Brain pericyte (primary cell): ENCODE results near the gene E2F3.
"Not testable (repeated sequence)": the region's sequence is repeated elsewhere in the genome, so short reads cannot be mapped to it uniquely, and the experiment has no call there.

Experiments
- DNase-seq: peaks from one replicate; pipeline ENCODE4 v3.0.0-alpha.2; 2012; ENCODE audit warnings: low read depth, low spot score

The E2F3 gene

DNA sequence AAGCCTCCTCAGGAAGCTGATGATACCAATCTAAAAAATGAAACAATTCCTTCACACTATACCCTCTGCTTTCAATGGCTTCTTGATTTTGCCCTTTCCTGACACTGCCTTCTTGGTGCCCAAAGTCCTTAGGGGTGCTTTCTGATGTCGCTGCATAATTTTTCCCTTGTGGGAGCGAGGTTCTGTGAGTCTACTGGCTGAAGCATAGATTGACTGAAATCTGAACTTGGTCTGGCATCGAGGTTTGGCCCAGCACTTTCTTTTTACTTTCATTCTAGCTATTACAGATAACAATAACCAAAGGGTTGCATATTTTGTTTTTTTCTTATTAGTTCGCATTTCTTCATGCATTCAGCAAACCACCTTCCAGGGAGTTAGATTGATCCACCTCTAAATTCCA, 65.8 kb downstream of the E2F3 start:
- no peak for DNase-seq

DNA sequence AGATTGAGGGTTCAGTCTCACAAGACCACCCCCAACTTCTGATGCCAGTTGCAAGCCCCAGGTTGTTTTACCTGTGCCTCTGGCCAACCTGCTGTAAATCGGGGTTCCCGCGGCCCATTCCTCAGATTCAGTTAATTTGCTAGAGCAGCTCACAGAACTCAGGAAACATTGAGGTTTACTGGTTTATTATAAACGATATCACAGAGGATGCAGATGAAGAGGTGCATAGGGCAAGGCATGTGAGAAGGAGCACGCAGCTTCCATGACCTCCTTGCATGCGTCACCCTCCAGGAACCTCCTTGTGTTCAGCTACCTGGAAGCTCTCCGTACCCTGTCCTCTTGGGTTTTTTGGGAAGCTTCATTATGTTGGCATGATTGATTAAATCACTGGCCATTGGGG, 66.5 kb downstream of the E2F3 start:
- no peak for DNase-seq

DNA sequence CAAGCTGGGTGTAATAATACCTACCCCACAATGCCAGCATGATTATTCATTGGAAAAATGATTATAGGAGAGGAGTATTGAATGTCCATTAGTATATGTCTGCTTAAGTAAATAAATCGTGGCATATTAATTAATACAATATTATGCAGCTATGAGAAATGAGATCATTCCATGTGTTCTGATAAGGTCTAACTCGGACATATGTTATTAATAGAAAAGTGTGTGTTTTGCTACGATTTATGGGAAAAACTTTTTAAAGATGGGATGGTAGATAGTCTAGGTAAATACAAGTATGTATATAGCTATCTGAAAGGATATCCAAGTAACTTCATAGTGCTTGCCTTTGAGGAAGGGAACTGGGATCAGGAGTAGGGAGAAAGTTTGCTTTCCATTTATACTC, 71.1 kb downstream of the E2F3 start:
- no peak for DNase-seq

DNA sequence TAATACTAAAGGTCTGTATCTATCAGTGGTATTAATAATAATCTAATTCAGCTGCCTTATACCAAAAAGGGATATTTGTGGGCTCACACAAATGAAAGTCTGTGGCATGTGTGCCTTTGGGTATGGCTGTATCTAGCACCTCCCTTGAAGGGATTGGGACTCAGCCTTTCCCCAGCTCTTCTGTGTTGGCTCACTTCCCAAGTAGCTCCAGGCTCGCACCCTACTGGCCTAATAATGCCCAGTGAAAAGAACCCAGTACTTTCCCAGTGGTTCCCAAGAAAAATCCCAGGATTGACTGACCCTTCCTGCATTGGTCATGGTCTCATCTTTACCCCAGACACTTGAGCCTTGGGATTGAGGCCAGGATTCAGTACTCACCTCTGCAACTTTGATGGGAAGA, 71.8 kb downstream of the E2F3 start:
- DNase-seq: no peak

DNA sequence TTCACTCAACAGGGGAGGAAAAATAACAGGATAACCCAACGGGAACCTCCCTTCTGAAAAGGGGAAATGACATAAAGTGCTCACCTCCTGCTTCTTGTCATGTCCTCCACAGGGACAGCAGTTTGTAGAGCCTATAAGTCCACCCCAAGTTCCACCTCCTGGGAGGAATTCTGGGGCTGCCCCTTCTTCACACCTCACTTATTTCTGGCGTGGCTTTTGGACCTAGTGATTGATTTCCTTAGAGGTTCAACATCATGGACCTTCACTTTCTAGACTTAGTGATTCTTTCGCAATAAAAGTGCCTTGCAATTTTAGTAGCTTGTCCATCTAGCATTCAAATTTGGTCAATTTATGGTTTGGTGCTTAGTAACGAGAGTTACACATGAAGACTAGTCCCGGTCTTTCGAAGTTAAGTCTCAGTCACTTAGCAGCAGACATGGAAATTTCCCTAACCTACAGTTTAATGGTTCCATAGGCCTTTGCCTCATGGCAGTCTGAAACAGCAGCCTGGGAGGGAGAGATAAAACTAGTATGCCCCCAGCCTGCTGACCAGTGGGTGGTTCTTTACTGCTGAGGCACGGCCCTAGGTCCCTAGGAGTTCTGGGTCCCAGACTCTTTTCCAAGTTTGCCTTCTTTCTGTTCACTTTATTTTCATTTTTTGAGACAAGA, 73.3 kb downstream of the E2F3 start:
- DNase-seq: no peak

DNA sequence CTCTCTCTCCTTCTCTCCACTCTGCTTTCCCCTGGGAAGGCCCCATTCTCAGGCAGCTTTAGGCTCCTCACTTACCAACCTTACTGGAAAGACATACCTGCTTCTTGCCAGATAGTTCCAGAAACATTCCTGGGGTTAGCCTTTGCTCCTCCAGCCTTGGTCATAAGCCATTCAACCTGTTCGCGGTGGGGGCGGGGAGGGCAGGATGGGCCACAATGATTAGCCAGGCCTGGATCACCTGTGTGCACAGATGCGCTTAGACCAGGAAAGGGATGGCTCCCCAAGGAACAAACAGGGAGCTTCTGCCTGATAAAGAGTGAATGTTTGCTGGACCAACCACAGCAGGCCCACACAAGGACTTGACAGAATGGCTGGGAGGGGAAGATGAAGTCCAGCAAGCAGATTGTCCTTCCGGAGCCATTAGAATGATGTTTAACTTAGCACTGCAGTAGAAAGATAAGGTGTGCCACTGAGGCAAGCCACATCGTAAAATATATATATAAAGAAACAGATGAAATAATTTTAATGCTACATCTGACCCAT, 74.9 kb downstream of the E2F3 start:
- no peak for DNase-seq

DNA sequence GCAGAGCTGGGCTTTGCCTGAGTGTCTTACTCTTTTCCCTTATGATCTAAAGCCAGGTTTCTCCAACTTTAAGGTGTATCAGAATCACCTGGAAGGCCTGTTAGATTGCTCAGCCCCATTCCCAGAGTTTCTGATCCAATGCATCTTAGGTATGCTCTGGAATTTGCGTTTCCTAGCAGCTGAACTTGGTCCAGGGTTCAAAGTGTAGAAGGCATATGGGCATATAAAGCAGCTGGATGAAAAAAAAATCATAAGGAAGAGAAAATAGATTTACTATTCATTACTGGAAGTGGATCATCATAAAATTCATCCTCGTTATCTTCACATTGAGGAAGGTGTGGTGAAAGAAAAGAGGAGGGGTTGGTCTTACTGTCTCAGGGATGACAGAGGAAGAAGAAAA, 75.8 kb downstream of the E2F3 start:
- DNase-seq: no peak

DNA sequence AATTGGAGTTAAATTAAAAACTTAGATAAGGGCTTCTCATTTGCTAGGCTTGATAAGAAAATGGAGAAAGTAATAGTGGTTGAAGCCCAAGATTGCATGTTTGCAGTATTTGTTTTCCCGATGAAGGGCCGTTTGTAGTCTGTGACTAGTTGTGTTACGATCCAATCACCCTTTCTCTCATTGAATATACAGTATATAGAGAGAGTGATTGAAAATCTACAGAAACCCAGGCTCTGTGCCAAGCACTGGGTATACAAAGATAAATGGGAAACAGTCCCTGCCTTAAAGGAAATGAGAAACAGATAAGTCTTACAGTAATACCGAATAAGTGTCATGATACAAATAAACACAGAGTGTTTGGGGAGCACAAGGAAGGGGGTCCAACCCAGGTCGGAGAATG, 77.4 kb downstream of the E2F3 start:
- DNase-seq: no peak

DNA sequence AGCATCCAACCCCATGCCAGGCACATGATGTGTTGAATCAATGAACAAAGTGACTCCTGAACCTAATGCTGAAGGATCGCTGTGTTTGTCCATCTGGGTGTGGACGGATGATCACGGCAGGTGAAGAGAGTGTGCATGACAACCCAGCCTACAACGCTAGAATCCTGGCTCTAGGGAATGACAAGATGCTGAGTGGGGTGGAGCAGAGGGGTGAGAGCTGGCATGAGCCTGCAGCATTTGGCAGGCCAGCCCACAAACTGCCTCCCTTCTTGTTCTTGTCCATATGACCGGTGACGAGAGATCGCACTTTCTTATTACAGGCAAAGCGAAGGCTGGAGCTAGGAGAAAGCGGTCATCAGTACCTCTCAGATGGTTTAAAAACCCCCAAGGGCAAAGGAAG, 77.8 kb downstream of the E2F3 start:
- DNase-seq: no peak

DNA sequence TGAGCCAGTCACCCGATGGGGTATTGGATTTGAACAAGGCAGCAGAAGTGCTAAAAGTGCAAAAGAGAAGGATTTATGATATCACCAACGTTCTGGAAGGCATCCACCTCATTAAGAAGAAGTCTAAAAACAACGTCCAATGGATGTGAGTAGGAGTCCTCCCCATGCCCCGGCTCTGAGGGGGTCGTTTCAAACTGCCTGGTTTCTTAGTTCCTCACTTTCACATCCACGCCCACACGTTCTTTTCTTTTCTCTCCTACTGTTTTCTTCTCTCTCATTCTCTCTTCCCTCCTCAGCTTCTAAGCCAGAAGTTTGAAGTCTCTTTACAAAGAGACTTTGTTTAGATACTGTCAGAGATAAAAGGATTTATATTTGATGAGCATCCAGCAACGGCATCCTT, 79.6 kb downstream of the E2F3 start:
- no peak for DNase-seq

DNA sequence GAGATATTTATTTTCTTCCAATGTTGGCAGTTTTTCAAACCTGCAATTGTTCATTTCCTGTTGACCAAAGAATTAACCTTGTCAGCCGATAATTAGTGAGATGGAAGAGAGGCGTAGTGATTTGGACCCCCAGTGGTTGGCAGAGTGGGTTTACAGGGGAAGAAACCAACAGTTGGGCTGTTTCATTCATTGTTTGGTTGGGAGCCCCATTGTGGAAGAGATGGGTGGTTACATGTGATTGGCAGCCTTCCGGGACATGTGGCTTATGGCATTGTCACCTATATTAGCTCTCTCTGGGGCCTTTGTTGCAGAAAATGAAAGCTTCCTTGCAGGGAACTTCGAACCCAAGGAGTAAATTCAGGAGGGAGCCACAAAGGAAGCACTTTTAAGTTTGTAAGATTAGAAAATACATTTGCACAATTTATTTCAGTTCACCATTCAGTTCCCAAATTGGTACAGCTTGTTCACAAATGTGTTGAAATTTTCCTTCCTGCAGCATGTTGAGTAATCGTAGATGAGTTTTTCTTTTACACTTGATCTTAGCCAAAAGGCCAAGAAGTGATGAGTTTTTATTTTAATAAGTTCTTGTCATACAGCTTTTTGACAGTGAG, 82.3 kb downstream of the E2F3 start:
- DNase-seq: no peak

DNA sequence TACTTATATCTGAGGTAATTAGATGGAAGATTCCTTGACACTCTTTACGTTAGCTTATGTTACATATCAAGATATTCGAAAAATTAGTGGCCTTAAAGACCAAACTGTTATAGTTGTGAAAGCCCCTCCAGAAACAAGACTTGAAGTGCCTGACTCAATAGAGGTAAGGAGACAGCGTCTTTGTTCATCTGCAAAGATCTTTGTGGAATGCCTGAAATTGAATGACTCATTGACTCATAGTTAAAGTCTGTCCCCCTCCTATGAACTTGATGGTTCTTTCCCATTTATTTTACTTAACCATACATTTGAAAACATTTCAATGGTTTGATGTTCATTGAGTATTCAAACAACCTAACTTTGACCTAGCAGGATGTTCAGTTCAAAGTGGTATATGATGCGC, 85.0 kb downstream of the E2F3 start:
- no peak for DNase-seq

DNA sequence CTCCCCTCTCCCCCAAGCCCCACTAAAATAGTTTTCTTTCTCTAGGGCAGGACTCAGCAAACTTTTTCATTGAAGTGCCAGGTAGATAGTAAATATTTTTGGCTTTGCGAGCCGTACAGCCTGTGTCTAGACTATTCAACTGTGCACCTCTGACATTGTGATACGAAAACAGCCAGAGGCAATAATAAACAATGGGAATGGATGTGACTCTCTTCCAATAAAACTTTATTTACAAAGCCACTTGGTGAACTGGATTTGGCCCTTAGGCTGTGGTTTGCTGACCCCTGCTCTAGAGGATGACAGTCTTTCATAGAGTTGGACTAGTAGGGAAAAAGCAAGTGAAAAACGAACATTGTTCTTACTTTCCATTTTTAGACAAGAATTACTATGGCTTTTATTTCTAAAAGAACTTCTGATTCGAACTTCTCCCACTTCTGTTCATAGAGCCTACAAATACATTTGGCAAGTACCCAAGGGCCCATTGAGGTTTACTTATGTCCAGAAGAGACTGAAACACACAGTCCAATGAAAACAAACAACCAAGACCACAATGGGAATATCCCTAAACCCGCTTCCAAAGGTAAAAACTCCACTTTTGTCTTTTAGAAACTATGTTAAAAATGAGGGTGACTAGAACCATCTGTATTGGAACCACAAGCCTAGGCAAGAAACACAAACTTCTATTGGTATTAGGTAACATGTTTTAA, 86.1 kb downstream of the E2F3 start:
- no peak for DNase-seq

DNA sequence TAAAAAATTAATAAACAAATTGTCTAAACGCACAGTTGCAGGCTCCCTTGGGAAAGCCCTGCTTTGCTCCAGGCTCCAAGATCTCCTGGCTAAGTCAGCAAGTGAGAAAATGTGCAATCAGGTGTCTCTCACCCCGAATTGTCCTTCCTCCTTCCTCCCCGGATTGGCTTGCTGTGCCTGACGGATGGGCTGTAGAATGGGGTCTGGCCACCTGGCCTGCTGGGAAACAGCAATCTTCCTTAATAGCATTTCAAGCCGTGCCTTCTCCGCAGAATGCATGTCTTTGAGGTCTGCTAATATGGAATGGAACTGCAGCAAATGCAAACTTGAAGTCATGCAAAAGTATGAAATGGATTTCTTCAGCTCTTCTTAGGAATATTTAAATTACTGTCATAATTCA, 88.9 kb downstream of the E2F3 start:
- no peak for DNase-seq

DNA sequence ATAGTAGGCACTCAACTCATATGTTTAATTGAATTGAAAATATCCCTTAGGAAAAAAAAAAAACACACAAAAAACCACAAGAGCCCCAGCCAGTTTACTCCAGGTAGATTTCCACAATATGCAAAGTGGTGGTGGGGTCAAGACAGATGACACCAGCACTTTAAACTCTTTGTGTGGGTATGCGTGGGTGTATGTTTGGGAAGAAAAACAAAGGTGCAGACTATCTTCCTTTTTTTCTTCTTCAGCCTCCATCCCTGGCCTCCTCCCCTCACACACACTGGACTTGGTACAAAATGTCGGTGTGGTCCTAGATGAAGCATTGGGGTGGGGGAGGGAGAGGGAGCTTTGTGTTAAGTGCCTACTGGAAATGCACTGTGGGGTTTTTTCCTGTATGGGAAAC, 90.4 kb downstream of the E2F3 start:
- no peak for DNase-seq

DNA sequence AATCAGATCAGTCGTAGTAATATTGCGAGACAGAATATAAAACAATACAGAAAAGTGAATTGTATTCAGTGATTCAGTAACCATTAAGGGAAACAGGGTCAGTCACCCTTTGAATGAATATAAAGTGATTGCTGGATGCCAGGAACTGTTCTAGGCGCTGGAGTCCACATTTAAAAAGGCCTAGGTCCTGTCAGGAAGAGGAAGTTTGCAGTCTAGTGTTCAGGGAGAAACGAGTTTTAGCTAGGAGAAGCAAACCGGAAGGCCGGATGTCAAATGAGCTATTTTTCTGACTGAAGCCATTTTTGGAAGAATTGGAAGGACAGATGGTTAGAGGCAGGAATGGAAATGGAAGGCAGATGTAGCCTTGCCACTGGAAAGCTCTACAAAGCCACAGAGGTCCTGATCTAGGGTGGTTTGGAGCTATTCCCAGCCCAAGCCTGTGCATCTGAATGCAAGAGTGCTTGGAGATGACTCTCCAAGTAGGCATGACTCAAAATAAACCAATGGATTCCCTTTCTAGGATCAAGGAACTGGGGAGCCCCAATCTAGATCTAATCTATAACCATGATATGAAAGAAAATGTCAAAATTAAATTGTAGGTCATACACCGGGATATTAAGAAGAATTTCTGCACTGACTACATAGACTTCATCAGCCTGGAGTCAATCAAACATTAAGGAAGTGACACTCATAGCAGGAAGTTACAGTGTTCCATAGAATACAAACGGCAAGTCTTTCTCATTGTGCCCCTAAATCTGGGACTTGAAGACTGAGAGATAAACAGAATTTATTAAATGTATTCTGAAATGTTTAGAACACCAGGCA, 95.7 kb downstream of the E2F3 start:
- no peak for DNase-seq

DNA sequence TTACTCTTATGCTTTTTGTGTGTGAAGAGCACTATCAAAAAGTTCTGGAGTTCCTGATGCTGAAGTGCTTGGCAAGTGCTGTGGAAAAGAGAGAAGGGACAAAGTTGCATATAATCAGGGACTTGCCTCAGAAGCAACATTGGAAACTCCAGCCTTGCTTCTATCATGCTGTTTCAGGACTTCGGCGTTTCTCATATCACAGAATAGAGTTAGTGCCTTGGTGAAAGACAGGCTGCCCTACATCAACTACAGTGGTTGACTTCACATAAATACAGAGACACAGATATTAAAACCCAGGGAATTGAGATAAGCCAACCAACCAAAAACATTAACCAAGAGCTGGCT, 96.3 kb downstream of the E2F3 start:
- DNase-seq: no peak

DNA sequence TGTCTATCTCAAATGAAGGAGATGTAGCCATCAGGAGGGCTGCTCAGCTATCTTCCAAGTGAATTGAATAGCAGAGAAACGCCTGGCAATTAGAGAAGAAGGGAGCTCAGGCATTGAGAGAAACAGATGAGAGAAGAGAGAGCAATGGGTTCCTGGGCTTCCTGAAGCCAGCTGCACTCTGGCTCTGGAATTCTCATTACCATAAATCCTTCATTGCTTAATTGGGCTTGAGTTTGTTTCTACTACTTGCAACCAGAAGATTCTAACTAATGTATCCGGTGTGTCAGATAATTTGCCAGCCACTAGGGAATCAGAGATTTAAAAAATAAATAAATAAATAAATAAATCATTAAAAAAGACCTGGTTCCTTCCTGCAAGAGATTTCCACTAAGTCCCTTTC, 107.5 kb downstream of the E2F3 start:
- DNase-seq: no peak

DNA sequence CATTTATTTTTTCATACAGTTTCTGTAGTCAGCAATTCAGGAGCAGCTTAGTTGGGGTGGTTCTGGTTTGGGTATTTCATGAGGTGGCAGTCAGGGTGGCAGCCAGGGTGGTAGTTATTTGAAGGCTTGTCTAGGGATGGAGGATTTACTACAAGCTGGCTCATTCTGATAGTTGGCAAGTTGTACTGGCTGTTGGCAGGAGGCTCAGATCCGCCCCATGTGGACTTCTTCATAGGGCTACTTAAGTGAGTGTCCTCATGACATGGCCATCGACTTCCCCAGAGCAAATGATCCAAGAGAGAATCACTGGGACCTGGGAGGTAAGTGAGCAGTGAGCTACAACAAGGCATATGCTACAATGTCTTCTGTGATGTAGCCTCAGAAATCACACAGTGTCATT, 110.2 kb downstream of the E2F3 start:
- DNase-seq: no peak

DNA sequence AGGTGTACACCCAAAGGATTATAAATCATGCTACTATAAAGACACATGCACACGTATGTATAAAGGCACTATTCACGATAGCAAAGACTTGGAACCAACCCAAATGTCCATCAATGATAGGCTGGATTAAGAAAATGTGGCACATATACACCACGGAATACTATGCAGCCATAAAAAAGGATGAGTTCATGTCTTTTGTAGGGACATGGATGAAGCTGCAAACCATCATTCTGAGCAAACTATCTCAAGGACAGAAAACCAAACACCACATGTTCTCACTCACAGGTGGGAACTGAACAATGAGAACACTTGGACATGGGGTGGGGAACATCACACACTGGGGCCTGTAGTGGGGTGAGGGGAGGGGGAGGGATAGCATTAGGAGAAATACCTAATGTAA, 123.5 kb downstream of the E2F3 start:
- not testable (repeated sequence) for DNase-seq

DNA sequence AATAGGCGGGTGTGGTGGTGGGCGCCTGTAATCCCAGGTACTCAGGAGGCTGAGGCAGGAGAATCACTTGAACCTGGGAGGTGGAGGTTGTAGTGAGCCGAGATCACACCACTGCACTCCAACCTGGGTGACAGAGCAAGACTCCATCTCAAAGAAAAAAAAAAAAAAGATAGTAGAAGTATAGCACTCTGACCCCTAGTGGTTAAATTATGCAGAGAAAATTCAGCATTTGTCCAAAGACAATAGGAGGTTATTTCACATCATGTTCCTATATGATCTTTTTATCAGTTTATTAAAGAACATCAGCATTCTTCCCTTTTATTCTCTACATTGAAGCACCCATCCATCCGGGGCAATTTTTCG, 127.4 kb downstream of the E2F3 start:
- not testable (repeated sequence) for DNase-seq

DNA sequence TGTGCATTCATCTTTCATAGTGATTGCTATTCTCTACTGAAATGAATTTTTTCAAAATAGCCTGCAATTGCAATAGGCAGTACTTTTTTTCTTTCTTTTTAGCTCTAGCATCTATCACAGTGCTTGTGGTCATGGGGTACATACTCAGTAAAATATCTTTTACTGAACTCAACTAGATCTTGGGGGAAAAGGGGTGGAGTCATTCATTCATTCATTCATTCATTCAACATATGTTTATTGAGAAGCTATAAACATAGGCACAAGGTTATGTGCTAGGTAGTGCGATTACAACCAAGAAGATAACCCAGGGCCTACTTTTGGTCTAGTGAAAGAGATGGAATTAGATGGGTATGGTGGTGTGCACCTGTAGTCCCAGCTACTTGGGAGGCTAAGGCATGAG, 131.2 kb downstream of the E2F3 start:
- DNase-seq: no peak
